Muscle of leg (tissue), 11 donors: ENCODE measurements around the gene UBXN6. TPM values are rescaled to one million over a fixed set of nuclear protein-coding genes. Genes with fewer than 3 reads are reported as not detected.

Source experiments
- DNase-seq: peaks from one replicate; pipeline ENCODE4 v3.0.0; 2013
- H3K27ac ChIP-seq: one replicate; pipeline ENCODE4 v1.5.1; 2013; ENCODE audit warnings: mild to moderate bottlenecking, low read length, control low read depth
- H3K27me3 ChIP-seq: one replicate; pipeline ENCODE4 v1.6.1; 2013; ENCODE audit warnings: low read length; ENCODE audit not compliant: control insufficient read depth, insufficient read depth
- H3K36me3 ChIP-seq: one replicate; pipeline ENCODE4 v1.6.1; 2013; ENCODE audit warnings: low read length; ENCODE audit not compliant: control insufficient read depth, insufficient read depth
- H3K4me1 ChIP-seq: one replicate; pipeline ENCODE4 v1.6.1; 2013; ENCODE audit warnings: low read length; ENCODE audit not compliant: control insufficient read depth, insufficient read depth
- H3K4me3 ChIP-seq: one replicate; pipeline ENCODE4 v1.5.1; 2013; ENCODE audit warnings: low read length, control low read depth
- H3K9me3 ChIP-seq: replicated peaks from 2 replicates; pipeline ENCODE4 v1.6.1; 2013; ENCODE audit warnings: low read depth, low read length; ENCODE audit not compliant: control insufficient read depth
- WGBS: methylation state at CpG from one replicate; pipeline ENCODE4 v1.1.5; 2013; ENCODE audit warnings: missing lambda C conversion rate; ENCODE audit not compliant: insufficient coverage; 5-methylcytosine and 5-hydroxymethylcytosine counted together
- polyA plus RNA-seq, 8 donors: library from polyadenylated mRNA; unstranded; fragments of 120-200 nt; gene quantifications; one replicate each; pipeline versions ENCODE4 v1.2.1 to v1.2.3, GENCODE V29; 2013; ENCODE audit warnings: inconsistent platforms in 1 of 8, low replicate concordance in 1 of 8; ENCODE audit not compliant: insufficient read length in 8 of 8, insufficient read depth in 1 of 8
- total RNA-seq: library from RNA; stranded (reverse); fragments of 120-200 nt; gene quantifications from one replicate; pipeline ENCODE4 v1.2.4, GENCODE V29; 2013

Gene UBXN6
- total and polyA plus RNA-seq, 9 donors, result 64.9 to 127 (median 89.0) TPM

GRCh38 chr19:4464815-4465581, 7.4 kb upstream of the UBXN6 start:
- no peaks in the 10 kb centered on the region for H3K9me3 ChIP-seq
- H3K4me3 ChIP-seq, result no peak overlapping the region
- no peaks in the 10 kb centered on the region for H3K36me3 ChIP-seq
- H3K27ac ChIP-seq, result no peak overlapping the region
- WGBS, result 60% methylated on average over 2 of the region's 8 CpGs
- H3K27me3 ChIP-seq, result no peaks in the 10 kb centered on the region
- DNase-seq, result no peak
- no peaks in the 10 kb centered on the region for H3K4me1 ChIP-seq

- H3K36me3 ChIP-seq, result peaks cover 29% of the 10 kb centered on the region
- no peaks in the 10 kb centered on the region for H3K27me3 ChIP-seq
- peaks cover 38% of the 10 kb centered on the region for H3K4me1 ChIP-seq
- under 1% methylated on average over 30 of the region's 53 CpGs for WGBS
- DNase-seq, result peak; percentile 89
- peak overlapping the region; percentile 98 for H3K27ac ChIP-seq
- H3K4me3 ChIP-seq, result peak overlapping the region; percentile 79
- no peaks in the 10 kb centered on the region for H3K9me3 ChIP-seq
These were observed 546 bp downstream of the UBXN6 start for GRCh38 chr19:4456843-4457653.

GRCh38 chr19:4456476-4456842, 1.1 kb downstream of the UBXN6 start:
- peak; percentile 88 for DNase-seq
- 1% methylated on average over 9 of the region's 9 CpGs for WGBS

GRCh38 chr19:4455719-4456475, 1.7 kb downstream of the UBXN6 start:
- 18% methylated on average over 13 of the region's 15 CpGs for WGBS
- Histone ChIP-seq H3K27me3 (no peaks in the 10 kb centered on the region), H3K4me1 (peaks cover 38% of the 10 kb centered on the region), H3K4me3 (peak overlapping the region; percentile 79), H3K9me3 (no peaks in the 10 kb centered on the region), H3K27ac (peak overlapping the region; percentile 98), H3K36me3 (peaks cover 40% of the 10 kb centered on the region)
- DNase-seq, result peak; percentile 93

More at GRCh38 chr19:4456476-4456842, 1.1 kb downstream of the UBXN6 start:
- Histone ChIP-seq H3K4me3 (peak overlapping the region; percentile 79), H3K36me3 (peaks cover 35% of the 10 kb centered on the region), H3K9me3 (no peaks in the 10 kb centered on the region), H3K27me3 (no peaks in the 10 kb centered on the region), H3K4me1 (peaks cover 38% of the 10 kb centered on the region), H3K27ac (peak overlapping the region; percentile 98)

- peak overlapping the region; percentile 98 for H3K27ac ChIP-seq
- peaks cover 38% of the 10 kb centered on the region for H3K4me1 ChIP-seq
- peaks cover 47% of the 10 kb centered on the region for H3K36me3 ChIP-seq
- DNase-seq, result peak; percentile 85
- H3K27me3 ChIP-seq, result no peaks in the 10 kb centered on the region
- no peaks in the 10 kb centered on the region for H3K9me3 ChIP-seq
- WGBS, result 43% methylated on average over 22 of the region's 29 CpGs
- peak overlapping the region; percentile 79 for H3K4me3 ChIP-seq
These were observed 2.6 kb downstream of the UBXN6 start for GRCh38 chr19:4454747-4455718.

GRCh38 chr19:4453232-4454179, 4.1 kb downstream of the UBXN6 start:
- Histone ChIP-seq H3K36me3 (peaks cover 59% of the 10 kb centered on the region), H3K4me3 (no peak overlapping the region)
- 46% methylated on average over 24 of the region's 34 CpGs for WGBS

GRCh38 chr19:4452230-4452990, 5.2 kb downstream of the UBXN6 start:
- H3K4me1 ChIP-seq, result peaks cover 58% of the 10 kb centered on the region
- no peaks in the 10 kb centered on the region for H3K9me3 ChIP-seq
- H3K27me3 ChIP-seq, result no peaks in the 10 kb centered on the region
- DNase-seq, result no peak
- no peak overlapping the region for H3K27ac ChIP-seq
- no peak overlapping the region for H3K4me3 ChIP-seq
- H3K36me3 ChIP-seq, result peaks cover 70% of the 10 kb centered on the region
- 87% methylated on average over 17 of the region's 24 CpGs for WGBS

More at GRCh38 chr19:4453232-4454179, 4.1 kb downstream of the UBXN6 start:
- H3K4me1 ChIP-seq, result peaks cover 52% of the 10 kb centered on the region
- H3K27me3 ChIP-seq, result no peaks in the 10 kb centered on the region
- no peaks in the 10 kb centered on the region for H3K9me3 ChIP-seq
- DNase-seq, result peak; percentile 16
- no peak overlapping the region for H3K27ac ChIP-seq

- H3K36me3 ChIP-seq, result peaks cover 94% of the 10 kb centered on the region
- no peak overlapping the region for H3K4me3 ChIP-seq
- H3K4me1 ChIP-seq, result peaks cover 62% of the 10 kb centered on the region
- 83% methylated on average over 3 of the region's 9 CpGs for WGBS
- no peak for DNase-seq
- peak overlapping the region; percentile 80 for H3K27ac ChIP-seq
- H3K27me3 ChIP-seq, result no peaks in the 10 kb centered on the region
- no peaks in the 10 kb centered on the region for H3K9me3 ChIP-seq
These were observed 8.0 kb downstream of the UBXN6 start for GRCh38 chr19:4449639-4450028.
